Activated T-cell treated with anti-CD3 and anti-CD28 coated beads for 48 hours (primary cell): Measurements from ENCODE around the gene ASIC4.

Source experiments
- DNase-seq: peaks from one replicate; pipeline ENCODE4 v3.0.0-alpha.2; 2020; ENCODE audit warnings: low read depth

ASIC4 gene

GRCh38 chr2:219514836-219515235, 554 bp downstream of the ASIC4 start:
- DNase-seq, result no peak

GRCh38 chr2:219515874-219516629, 1.8 kb downstream of the ASIC4 start:
- DNase-seq, result no peak

GRCh38 chr2:219516888-219517287, 2.6 kb downstream of the ASIC4 start:
- DNase-seq, result no peak

GRCh38 chr2:219517954-219518778, 3.9 kb downstream of the ASIC4 start:
- no peak for DNase-seq

- no peak for DNase-seq
Measured at GRCh38 chr2:219519526-219519916, 5.2 kb downstream of the ASIC4 start.

- no peak for DNase-seq
Measured at GRCh38 chr2:219520079-219520478, 5.8 kb downstream of the ASIC4 start.

- no peak for DNase-seq
Measured at GRCh38 chr2:219521066-219521880, 7.0 kb downstream of the ASIC4 start.

GRCh38 chr2:219522111-219523030, 8.1 kb downstream of the ASIC4 start:
- DNase-seq, result no peak

GRCh38 chr2:219523031-219523671, 8.9 kb downstream of the ASIC4 start:
- no peak for DNase-seq

GRCh38 chr2:219524817-219525216, 10.5 kb downstream of the ASIC4 start:
- no peak for DNase-seq

GRCh38 chr2:219525533-219526232, 11.4 kb downstream of the ASIC4 start:
- DNase-seq, result no peak

GRCh38 chr2:219526320-219527075, 12.2 kb downstream of the ASIC4 start:
- DNase-seq, result no peak

GRCh38 chr2:219527076-219527394, 12.8 kb downstream of the ASIC4 start:
- no peak for DNase-seq

GRCh38 chr2:219527472-219527871, 13.2 kb downstream of the ASIC4 start:
- DNase-seq, result no peak

GRCh38 chr2:219530048-219530963, 16.0 kb downstream of the ASIC4 start:
- peak; percentile 80 for DNase-seq

GRCh38 chr2:219531639-219532377, 17.5 kb downstream of the ASIC4 start:
- DNase-seq, result no peak

- no peak for DNase-seq
Measured at GRCh38 chr2:219532378-219532649, 18.0 kb downstream of the ASIC4 start.
